ENCODE measurements around the gene PGAM5. TPM values are rescaled to one million over a fixed set of nuclear protein-coding genes. Genes with fewer than 3 reads are reported as not detected.

PGAM5 gene
- polyA plus RNA-seq, 3 donors: 7.0 to 10.3 (median 9.6) TPM

- TF ChIP-seq CTCF (IDR thresholded peaks at IDR 0.05): no peak
- H3K27me3 Mint-ChIP-seq (ENCODE audit: low read depth in 3 of 3): peaks cover 0 to 3% (median 0%) of the 10 kb centered on the region in 3 donors
- peaks cover 91 to 100% of the 10 kb centered on the region in 2 donors for H3K36me3 ChIP-seq (replicated peaks in 1 of 2; ENCODE audit: control insufficient read depth in 1 of 2, insufficient read depth in 2 of 2, low read length in 2 of 2)
- H3K9me3 Mint-ChIP-seq: peaks cover 0 to 7% (median 0%) of the 10 kb centered on the region in 7 donors
- H3K4me1 ChIP-seq (ENCODE audit: control insufficient read depth in 1 of 2, insufficient read depth in 2 of 2, low read length in 2 of 2): no peaks in the 10 kb centered on the region
- H3K4me2 ChIP-seq (replicated peaks; ENCODE audit: extremely low read depth, low read length, poor library complexity, severe bottlenecking): no peak overlapping the region
- 100% methylated on average over 5 of the region's 20 CpGs for WGBS (ENCODE audit: insufficient coverage)
- no peaks in the 10 kb centered on the region for H3K27me3 ChIP-seq (ENCODE audit: control insufficient read depth in 2 of 2, insufficient read depth in 2 of 2, low read length in 2 of 2)
- no peak for DNase-seq
- no peak overlapping the region for H3K9ac ChIP-seq (ENCODE audit: insufficient read depth, low read length, poor library complexity, severe bottlenecking)
- peaks cover under 1% of the 10 kb centered on the region for H4K20me1 ChIP-seq (ENCODE audit: insufficient read depth, low read length)
- no peak overlapping the region for H2AFZ ChIP-seq (ENCODE audit: insufficient read depth, low read depth, low read length, poor library complexity, severe bottlenecking)
- no peak overlapping the region for H3K4me3 Mint-ChIP-seq
- H3K79me2 ChIP-seq (ENCODE audit: insufficient read depth, low read length): no peaks in the 10 kb centered on the region
- H3K27ac Mint-ChIP-seq: no peak overlapping the region
- intact Hi-C loops (cut with micrococcal nuclease): no loop called here
- H3K36me3 Mint-ChIP-seq: peaks cover 94 to 99% of the 10 kb centered on the region in 2 donors
- H3K4me3 ChIP-seq (replicated peaks in 1 of 3; ENCODE audit: low read depth in 2 of 3, low read length in 3 of 3): no peak overlapping the region
- no peaks in the 10 kb centered on the region for H3K4me1 Mint-ChIP-seq
- H3K9me3 ChIP-seq (replicated peaks in 1 of 2; ENCODE audit: control insufficient read depth in 1 of 2, insufficient read depth in 1 of 2, low read length in 2 of 2): no peaks in the 10 kb centered on the region
- no peak overlapping the region for H3K27ac ChIP-seq (ENCODE audit: low read depth in 1 of 2, low read length in 2 of 2)
Measured at GRCh38 chr12:132735496-132735895, 24.9 kb downstream of the PGAM5 start.

GRCh38 chr12:132736378-132736777 lies 25.7 kb downstream of the PGAM5 start:
- no peak for TF ChIP-seq CTCF (IDR thresholded peaks at IDR 0.05)
- Histone ChIP-seq H2AFZ (ENCODE audit: insufficient read depth, low read depth, low read length, poor library complexity, severe bottlenecking) (no peak overlapping the region), H3K36me3 (replicated peaks in 1 of 2; ENCODE audit: control insufficient read depth in 1 of 2, insufficient read depth in 2 of 2, low read length in 2 of 2) (peaks cover 91 to 100% of the 10 kb centered on the region in 2 donors), H3K4me1 (ENCODE audit: control insufficient read depth in 1 of 2, insufficient read depth in 2 of 2, low read length in 2 of 2) (no peaks in the 10 kb centered on the region), H3K9me3 (replicated peaks in 1 of 2; ENCODE audit: control insufficient read depth in 1 of 2, insufficient read depth in 1 of 2, low read length in 2 of 2) (no peaks in the 10 kb centered on the region), H3K27me3 (ENCODE audit: control insufficient read depth in 2 of 2, insufficient read depth in 2 of 2, low read length in 2 of 2) (no peaks in the 10 kb centered on the region), H3K9ac (ENCODE audit: insufficient read depth, low read length, poor library complexity, severe bottlenecking) (no peak overlapping the region), H3K4me3 (replicated peaks in 1 of 3; ENCODE audit: low read depth in 2 of 3, low read length in 3 of 3) (no peak overlapping the region), H3K79me2 (ENCODE audit: insufficient read depth, low read length) (no peaks in the 10 kb centered on the region), H3K4me2 (replicated peaks; ENCODE audit: extremely low read depth, low read length, poor library complexity, severe bottlenecking) (no peak overlapping the region), H3K27ac (ENCODE audit: low read depth in 1 of 2, low read length in 2 of 2) (no peak overlapping the region), H4K20me1 (ENCODE audit: insufficient read depth, low read length) (peaks cover 8% of the 10 kb centered on the region)
- peaks cover 96 to 100% of the 10 kb centered on the region in 2 donors for H3K36me3 Mint-ChIP-seq
- intact Hi-C loops (cut with micrococcal nuclease): no loop called here
- peaks cover 0 to 3% (median 0%) of the 10 kb centered on the region in 7 donors for H3K9me3 Mint-ChIP-seq
- no peaks in the 10 kb centered on the region for H3K4me1 Mint-ChIP-seq
- no peak overlapping the region for H3K4me3 Mint-ChIP-seq
- DNase-seq: no peak
- no peak overlapping the region for H3K27ac Mint-ChIP-seq
- 96% methylated on average over 5 of the region's 12 CpGs for WGBS (ENCODE audit: insufficient coverage)
- peaks cover 0 to 3% (median 0%) of the 10 kb centered on the region in 3 donors for H3K27me3 Mint-ChIP-seq (ENCODE audit: low read depth in 3 of 3)

All from CD14-positive monocyte (primary cell).